ENCODE measurements around the gene FAM209B. TPM values are rescaled to one million over a fixed set of nuclear protein-coding genes. Genes with fewer than 3 reads are reported as not detected.

Gene FAM209B
- total and polyA plus RNA-seq, 10 of the 15 experiments (the other 5 are each of a cell fraction or from before 2014, with no cell fraction given): 0.22 to 0.77 (median 0.41) TPM; not detected in 2

GRCh38 chr20:56511926-56512325 lies 21.1 kb upstream of the FAM209B start:
- H3K27me3 ChIP-seq (replicated peaks in 1 of 2; ENCODE audit: control insufficient read depth in 2 of 2, insufficient read depth in 2 of 2, low read length in 1 of 2): no peaks in the 10 kb centered on the region
- ATAC-seq: no peak
- CTCF ChIA-PET: no interaction called here

More at GRCh38 chr20:56511926-56512325, 21.1 kb upstream of the FAM209B start:
- FAIRE-seq (no peak), DNase-seq (ENCODE audit: low read depth, low spot score) (no peak)
- Histone ChIP-seq H3K9me3 (replicated peaks; ENCODE audit: control insufficient read depth, insufficient read depth, low read length) (no peaks in the 10 kb centered on the region), H2AFZ (ENCODE audit: control insufficient read depth, low read depth, low read length) (no peak overlapping the region), H3K36me3 (ENCODE audit: control insufficient read depth in 2 of 2, insufficient read depth in 2 of 2, low read length in 1 of 2) (peaks cover 12 to 13% of the 10 kb centered on the region in 2 experiments; a peak in 3 of 4 replicates), H3K9ac (ENCODE audit: control insufficient read depth, insufficient read depth, low read length) (no peak overlapping the region), H3K4me2 (ENCODE audit: control insufficient read depth, insufficient read depth) (no peak overlapping the region), H3K79me2 (ENCODE audit: control insufficient read depth, insufficient read depth, low read length) (no peaks in the 10 kb centered on the region), H3K4me1 (ENCODE audit: control insufficient read depth, insufficient read depth, low read length) (no peaks in the 10 kb centered on the region), H3K4me3 (no peak overlapping the region), H4K20me1 (ENCODE audit: control insufficient read depth, insufficient read depth) (no peaks in the 10 kb centered on the region), H3K27ac (ENCODE audit: control insufficient read depth, insufficient read depth) (no peak overlapping the region)
- WGBS (ENCODE audit: insufficient coverage, insufficient replicate concordance, low lambda C conversion rate, missing lambda C conversion rate): 91% methylated on average over 10 of the region's 10 CpGs
- SMC1A ChIA-PET (ENCODE audit: uncharacterized antibody, unreplicated experiment): no interaction called here
- no peak for TF ChIP-seq ZNF274 (IDR thresholded peaks at IDR 0.05; ENCODE audit: insufficient read depth, insufficient read length)
- no peak for TF ChIP-seq STAT1 (conservative IDR thresholded peaks at IDR 0.05)
- TF ChIP-seq ATF3 (IDR thresholded peaks at IDR 0.05; ENCODE audit: borderline replicate concordance, extremely low read depth, low read depth, low read length): no peak
- no peak for TF ChIP-seq TCF3 (IDR thresholded peaks at IDR 0.05; ENCODE audit: borderline replicate concordance, insufficient read depth, low read depth, low read length)
- TF ChIP-seq SUZ12 (IDR thresholded peaks at IDR 0.05; ENCODE audit: unreplicated experiment): no peak
- no peak for TF ChIP-seq NR2C2 (IDR thresholded peaks at IDR 0.05; ENCODE audit: borderline replicate concordance, control insufficient read depth, insufficient read length, low read depth)
- TF ChIP-seq POU2F2 (IDR thresholded peaks at IDR 0.05; ENCODE audit: borderline replicate concordance, low read depth, low read length): no peak
- no peak for TF ChIP-seq CREM (IDR thresholded peaks at IDR 0.05; ENCODE audit: low read depth)
- intact Hi-C loops (cut with micrococcal nuclease; ENCODE audit: unreplicated experiment): no loop called here
- RAD21 ChIA-PET (ENCODE audit: unreplicated experiment): no interaction called here
- BruUV-seq (replicated peaks): no TSS peak
- in situ Hi-C loops (cut with MboI): no loop called here
- POLR2A ChIA-PET: no interaction called here
